GM10847 (cell line): ENCODE data around the gene LRBA.

Experiments used
- POLR2A ChIP-seq: IDR thresholded peaks from 2 replicates; pipeline ENCODE4 v1.6.1; 2011; ENCODE audit not compliant: insufficient read length; ENCODE audit errors: extremely low read depth

LRBA gene

DNA sequence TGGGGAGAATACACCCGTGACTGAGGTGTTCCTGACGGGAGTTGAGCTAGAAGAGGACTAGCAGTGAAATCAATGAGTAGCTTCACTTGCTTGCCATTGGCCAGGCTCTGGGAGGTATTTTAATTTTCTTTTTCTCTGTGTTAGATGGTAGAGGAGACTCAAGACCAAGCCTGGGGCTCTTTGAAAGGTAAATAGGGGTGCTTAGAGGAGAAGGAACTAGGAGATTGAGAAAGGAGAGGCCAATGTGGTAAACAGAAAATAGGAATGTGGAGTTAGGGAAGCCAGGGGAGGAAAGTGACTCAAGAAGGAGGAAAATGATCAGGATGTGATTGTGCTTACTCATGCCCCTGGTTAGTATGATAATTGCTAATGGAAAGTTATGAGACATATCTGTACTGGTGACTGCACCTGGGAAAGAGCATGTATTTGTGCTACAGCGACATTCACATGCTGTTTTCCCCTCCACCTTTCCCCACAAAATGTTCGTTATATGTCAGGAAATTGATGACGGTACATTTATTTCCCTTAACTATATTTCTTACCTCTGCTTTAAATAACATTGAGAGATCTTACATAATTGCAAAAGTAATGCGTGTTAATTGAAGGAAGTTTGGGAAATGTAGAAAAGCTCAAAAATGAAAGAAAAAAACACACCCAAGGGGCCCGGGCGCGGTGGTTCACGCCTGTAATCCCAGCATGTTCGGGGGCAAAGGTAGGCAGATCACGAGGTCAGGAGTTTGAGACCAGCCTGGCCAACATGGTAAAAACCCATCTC is 16.9 kb upstream of the LRBA start:
- no peak for TF ChIP-seq POLR2A

DNA sequence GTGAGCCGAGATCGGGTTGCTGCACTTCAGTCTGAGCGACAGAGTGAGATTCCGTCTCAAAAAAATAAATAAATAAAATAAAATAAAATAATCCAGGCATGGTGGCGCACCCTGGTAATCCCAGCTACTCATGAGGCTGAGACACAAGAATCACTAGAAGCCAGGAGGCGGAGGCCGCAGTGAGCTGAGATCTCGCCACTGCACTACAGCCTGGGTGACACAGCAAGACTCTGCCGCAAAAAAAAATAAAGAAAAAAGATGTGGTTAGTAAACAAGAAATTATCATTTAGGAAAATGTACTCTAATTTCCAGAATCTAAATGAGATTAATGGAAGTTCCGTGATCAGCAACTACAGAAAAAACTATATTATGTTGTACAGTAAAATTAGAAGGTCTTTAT is 14.5 kb upstream of the LRBA start:
- no peak for TF ChIP-seq POLR2A

DNA sequence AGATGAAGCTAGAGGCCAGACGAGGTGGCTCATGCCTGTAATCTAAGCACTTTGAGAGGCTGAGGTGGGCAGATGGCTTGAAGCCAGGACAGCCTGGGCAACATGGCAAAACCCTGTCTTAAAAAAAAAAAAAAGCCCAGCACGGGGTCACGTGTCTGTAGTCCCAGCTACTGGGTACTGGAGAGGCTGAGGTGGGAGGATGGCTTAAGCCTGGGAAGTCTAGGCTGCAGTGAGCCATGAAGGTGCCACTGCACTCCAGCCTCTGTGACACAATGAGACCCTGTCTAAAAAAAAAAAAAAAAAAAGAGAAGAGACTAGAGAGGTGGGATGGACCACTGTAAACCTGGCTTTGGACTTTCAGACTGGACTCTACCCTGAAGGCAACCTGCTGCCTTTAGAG is 10.7 kb upstream of the LRBA start:
- no peak for TF ChIP-seq POLR2A

DNA sequence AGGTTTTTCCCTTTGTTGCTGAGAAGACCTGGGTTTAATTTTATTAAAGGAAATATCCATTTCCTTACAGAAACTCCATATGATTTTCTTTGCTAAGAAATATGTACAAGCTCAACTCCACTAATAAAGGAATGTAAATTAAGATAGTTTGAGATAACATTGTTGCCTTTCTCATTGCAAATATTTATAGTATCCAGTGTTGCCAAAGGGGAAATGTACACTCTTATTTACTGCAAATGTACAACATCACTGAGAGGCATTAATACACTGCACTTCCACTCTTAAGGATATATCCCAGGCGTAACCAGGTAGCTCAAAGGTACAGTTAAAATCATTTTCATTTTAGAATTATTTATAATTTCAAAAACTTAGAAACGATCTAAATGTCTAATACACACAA is 7.5 kb upstream of the LRBA start:
- TF ChIP-seq POLR2A: no peak

DNA sequence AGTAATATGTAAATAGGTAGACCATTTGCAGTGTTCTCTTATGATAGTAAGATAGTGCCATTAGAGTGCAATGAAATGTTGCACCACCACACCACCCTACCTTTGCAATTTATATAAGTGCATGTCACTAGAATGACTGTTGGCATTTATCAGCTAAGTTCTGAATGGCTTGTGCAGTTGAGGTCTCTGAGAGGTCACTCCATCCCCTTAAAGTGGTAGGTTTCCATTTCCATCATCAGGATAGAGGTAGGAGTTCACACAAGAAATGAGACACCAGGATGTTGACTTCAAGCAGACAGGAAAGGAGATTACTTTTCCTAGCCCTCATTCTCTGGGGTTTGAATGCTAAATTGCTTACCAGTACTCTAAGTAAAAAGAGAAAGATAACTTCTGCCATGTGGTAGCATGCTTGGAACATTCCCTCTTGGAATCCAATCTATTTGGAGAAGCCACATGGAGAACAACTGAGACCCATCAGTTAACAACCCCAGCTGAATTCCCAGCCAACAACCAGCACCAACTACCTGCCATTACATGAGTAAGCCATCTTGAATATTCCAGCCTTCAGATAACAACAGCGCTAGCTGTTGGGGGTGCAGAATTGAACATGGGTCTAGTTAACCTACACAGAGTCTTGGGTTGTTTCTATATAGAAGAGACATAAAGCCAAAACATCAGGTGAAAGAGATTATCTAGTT is 6.7 kb upstream of the LRBA start:
- TF ChIP-seq POLR2A: no peak

DNA sequence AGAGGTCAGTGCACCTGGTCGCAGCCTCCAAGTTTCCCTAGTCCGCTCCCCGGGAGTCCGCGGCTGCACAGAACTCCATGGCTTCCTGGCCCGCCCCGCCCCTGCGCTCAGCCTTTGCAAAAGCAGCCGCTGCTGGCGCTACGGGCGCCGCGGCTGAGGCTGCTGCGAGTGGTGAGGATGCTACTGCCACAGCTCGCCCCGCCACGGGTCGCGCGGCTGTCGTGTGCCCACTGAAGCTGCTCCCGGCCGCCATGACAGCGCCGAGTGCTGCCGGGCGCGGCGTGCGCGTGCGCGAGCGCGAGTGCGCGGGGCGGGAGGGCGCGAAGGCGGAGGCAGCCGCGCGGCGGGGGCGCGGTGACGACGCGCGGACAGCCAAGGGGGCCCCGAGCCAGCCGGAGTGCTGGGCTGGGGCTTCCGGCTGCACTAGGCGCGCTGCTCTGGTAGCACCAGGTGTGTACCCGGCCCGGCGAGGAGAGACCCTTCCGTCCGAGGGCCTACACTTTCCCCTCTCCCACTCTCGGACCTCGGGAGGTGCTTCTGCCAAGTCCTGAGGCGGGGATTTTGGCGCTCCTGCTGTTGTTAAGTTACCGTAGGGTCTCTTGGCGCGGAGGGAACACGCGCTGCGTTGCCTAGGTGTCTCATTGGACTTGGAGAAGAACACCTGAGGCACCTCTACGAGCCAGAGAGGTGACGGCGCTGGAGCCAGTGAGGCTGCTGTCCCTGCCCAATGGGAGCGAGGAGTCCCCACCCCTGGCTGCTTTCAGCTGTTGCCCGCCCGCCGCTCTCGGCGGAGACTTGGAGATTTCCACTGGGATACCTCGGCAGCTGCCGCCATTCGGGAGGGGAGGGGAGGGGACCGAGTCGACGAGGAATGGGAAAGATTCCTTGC is 619 bp upstream of the LRBA start:
- TF ChIP-seq POLR2A: peak; percentile 96

DNA sequence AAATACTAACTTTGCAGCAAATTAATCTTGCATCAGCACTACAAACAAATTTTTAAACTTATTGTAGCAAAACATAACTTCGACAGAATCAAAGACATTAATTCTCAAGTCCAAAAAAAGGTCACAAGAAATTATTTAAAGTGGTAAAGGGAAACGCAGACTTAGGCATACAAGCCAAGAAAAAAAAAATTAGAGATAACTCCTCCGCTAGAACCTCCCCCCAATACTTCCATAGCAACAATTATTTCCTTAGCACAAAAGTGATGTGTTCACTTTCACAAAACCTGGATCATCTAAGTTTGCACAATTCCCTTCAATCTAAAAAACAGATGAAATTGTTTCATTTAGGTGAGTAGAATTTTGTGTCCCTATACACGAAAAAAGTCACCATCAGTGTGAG is 1.1 kb downstream of the LRBA start:
- TF ChIP-seq POLR2A: no peak

DNA sequence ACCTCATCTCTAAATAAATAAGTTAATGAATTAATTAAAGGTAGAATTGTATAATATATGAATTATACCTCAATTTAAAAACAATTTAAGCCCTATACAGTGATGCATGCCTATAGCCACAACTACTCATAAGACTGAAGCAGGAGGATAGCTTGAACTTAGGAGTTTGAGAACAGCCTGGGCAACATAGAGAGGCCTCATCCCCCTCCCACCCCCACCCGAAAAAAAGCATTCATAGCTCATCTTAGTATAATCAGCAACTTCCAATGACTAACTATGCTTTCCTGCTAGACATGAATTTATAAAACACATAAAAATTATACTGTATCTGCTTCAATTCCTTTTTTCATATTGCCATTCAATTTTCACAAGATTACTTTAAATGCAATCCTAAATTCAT is 1.6 kb downstream of the LRBA start:
- TF ChIP-seq POLR2A: no peak

DNA sequence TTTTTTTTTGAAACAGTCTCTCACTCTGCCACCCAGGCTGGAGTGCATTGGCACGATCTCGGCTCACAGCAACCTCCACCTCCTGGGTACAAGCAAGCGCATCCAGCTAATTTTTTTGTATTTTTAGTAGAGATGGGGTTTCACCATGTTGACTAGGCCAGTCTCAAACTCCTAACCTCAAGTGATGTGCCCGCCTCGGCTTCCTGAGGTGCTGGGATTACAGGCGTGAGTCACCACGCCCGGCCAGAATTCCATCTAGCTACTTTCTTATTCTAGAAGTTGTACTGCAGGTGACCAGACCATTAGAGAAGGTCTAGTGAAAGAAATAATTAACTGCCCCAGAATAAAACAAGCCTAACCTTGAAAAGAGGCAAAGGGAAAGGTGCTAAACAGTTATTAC is 2.3 kb downstream of the LRBA start:
- TF ChIP-seq POLR2A: no peak

DNA sequence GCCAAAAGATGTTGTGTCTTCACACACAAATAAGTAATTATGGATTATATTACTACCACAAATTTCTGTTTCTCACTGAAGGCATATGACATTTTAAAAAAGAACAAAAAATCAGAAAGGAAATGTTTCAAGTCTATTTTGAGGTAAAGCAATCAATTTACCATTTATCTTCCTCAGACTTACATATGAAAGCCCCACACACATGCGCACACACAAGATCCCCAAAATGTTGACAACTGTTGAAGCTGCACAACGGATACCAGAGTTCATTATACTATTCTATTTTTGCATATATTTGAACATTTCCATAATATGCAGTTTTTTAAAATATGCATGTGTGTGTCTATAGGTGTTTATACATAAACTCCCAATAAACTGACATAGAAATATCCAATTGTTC is 2.7 kb downstream of the LRBA start:
- TF ChIP-seq POLR2A: no peak

DNA sequence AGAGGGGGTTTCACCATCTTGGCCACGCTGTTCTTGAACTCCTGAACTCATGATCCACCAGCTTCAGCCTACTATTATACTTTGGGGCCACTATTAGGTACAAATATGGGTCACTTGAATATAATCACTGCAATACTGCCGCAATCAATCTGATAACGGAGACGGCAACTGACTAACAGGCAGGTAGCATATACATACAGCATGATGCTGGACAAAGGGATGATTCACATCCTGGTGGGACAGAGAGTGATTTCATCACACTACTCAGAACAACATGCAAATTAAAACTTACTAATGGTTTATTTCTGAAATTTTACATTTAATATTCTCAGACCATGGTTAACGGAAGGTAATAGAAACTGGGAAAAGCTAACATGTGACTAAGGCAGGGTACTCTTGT is 10.9 kb downstream of the LRBA start:
- no peak for TF ChIP-seq POLR2A

DNA sequence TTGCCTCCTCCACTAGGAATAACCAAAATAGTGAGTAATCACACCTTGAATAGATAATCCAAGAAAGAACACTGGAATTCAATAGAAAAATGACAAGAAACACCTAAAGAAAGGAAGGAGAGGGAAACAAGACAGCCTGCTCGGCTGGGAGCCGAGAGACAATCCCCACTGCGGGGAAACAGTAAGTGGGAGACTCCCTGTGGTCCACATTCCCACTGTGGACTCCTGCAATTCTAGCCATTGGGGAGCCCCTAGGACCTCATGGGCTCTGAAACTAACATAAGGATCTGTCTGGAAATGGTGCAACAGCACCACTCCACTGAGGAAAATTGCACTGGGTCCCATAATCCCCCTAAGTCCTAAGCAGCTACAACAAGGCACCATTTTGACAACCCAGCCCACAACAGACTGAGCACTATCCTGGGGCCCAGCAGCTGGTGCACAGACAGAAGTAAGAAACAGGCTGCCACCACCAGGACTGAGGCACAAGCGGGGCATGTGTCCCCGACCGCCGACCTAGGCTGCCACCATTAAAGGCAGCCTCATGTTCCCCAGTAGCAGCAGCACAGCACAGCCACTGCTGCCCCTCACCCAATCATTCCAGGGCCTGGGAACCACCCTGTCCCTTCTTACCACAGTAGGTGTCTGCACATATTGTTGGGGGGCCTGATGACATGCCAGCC is 14.2 kb downstream of the LRBA start:
- TF ChIP-seq POLR2A: no peak

DNA sequence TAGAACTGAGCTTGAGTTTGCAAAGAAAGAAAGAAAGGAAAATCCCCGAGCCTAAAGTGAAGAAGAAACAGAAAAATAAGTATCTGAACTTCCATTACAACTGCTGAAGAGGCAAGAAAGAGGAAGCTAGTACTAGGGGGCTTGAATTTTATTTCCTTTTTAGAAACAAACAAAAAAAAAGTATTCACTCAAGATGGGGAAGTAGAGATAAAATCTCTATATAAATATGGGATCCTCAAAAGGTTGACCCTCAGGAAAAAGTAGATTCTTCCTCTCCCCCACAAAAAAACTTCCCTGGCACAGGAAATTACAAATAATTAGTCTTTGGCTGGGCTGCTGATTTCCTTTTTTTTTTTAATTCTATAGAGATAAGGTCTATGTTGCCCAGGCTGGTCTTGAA is 16.0 kb downstream of the LRBA start:
- TF ChIP-seq POLR2A: no peak

DNA sequence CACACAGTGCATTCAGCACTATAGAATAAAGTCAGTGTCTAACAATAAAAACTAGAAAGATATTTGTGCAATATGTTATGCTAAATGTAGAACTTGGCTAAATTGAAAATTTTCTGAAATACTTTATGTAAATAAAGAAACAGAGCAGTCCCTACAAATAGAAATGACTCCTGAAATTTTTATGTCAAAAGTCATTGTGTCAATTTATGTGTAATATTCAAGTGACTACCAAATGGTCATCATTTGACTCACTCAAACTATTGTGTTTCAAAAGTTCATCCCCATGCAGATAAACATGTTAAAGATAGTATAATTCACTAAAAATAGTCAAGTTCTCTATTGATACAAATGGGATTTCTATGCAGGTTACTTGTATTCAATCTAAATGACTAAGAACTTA is 17.9 kb downstream of the LRBA start:
- TF ChIP-seq POLR2A: no peak

DNA sequence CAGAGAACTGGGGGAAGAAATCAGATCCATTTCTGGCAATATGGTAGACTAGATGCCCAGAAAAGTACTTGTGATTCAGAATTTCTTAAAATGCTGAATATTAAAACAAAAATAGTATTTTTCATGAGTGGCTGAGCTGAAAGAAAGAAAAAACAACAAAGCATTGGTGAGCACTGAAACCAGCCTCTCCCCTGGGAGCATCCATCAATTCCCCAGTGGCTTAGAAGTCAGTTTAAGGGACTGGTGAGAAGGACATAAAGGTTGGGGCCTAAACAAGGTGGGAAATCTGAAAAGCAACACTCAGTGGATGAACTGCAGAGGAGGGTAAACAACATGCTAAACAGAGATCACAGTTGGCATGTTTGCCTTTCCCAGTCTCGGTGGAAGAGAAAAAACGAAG is 20.4 kb downstream of the LRBA start:
- no peak for TF ChIP-seq POLR2A
